ENCODE data around the gene LYVE1. TPM values are rescaled to one million over a fixed set of nuclear protein-coding genes. Genes with fewer than 3 reads are reported as not detected.

LYVE1 gene
- total and polyA plus RNA-seq, 5 donors from 2014 or later, result not detected

- no peaks in the 10 kb centered on the region for H3K4me1 Mint-ChIP-seq
- ATAC-seq (ENCODE audit: low read depth in 2 of 2) (no peak), DNase-seq (no peak)
- H3K27me3 Mint-ChIP-seq, result peaks cover 21% of the 10 kb centered on the region
- H3K4me3 ChIP-seq (ENCODE audit: low read depth, low read length), result no peak overlapping the region
- no peak overlapping the region for H3K27ac ChIP-seq (ENCODE audit: insufficient read depth, low read length, poor library complexity, severe bottlenecking)
- peaks cover 7% of the 10 kb centered on the region for H3K27me3 ChIP-seq (ENCODE audit: control insufficient read depth, insufficient read depth, low read length)
- no peaks in the 10 kb centered on the region for H3K36me3 ChIP-seq (ENCODE audit: control insufficient read depth, insufficient read depth, low read length)
- no peak overlapping the region for H3K27ac Mint-ChIP-seq
- peaks cover 0 to 5% (median 2%) of the 10 kb centered on the region in 7 donors for H3K9me3 Mint-ChIP-seq
- H3K9me3 ChIP-seq (ENCODE audit: control insufficient read depth in 2 of 2, low read length in 2 of 2), result peaks cover 0 to 4% of the 10 kb centered on the region in 2 experiments
- H3K4me1 ChIP-seq (ENCODE audit: control insufficient read depth, insufficient read depth, low read length, poor library complexity, severe bottlenecking), result no peaks in the 10 kb centered on the region
- H3K36me3 Mint-ChIP-seq, result no peaks in the 10 kb centered on the region
- H3K4me3 Mint-ChIP-seq, result no peak overlapping the region
These were observed 17.8 kb downstream of the LYVE1 start for GRCh38 chr11:10550503-10551289.

GRCh38 chr11:10544491-10545465 lies 23.7 kb downstream of the LYVE1 start:
- Histone ChIP-seq H3K27me3 (ENCODE audit: control insufficient read depth, insufficient read depth, low read length) (peaks cover 4% of the 10 kb centered on the region), H3K36me3 (ENCODE audit: control insufficient read depth, insufficient read depth, low read length) (no peaks in the 10 kb centered on the region), H3K9me3 (ENCODE audit: control insufficient read depth in 2 of 2, low read length in 2 of 2) (no peaks in the 10 kb centered on the region), H3K4me1 (ENCODE audit: control insufficient read depth, insufficient read depth, low read length, poor library complexity, severe bottlenecking) (peaks cover 12% of the 10 kb centered on the region), H3K27ac (ENCODE audit: insufficient read depth, low read length, poor library complexity, severe bottlenecking) (no peak overlapping the region), H3K4me3 (ENCODE audit: low read depth, low read length) (no peak overlapping the region)
- no peak for DNase-seq
- Mint-ChIP-seq H3K9me3 (peaks cover 0 to 3% (median 0%) of the 10 kb centered on the region in 7 donors), H3K4me1 (peaks cover 5 to 15% (median 14%) of the 10 kb centered on the region in 4 donors), H3K4me3 (no peak overlapping the region), H3K36me3 (no peaks in the 10 kb centered on the region), H3K27me3 (peaks cover 13% of the 10 kb centered on the region), H3K27ac (no peak overlapping the region)
- ATAC-seq (ENCODE audit: low read depth in 2 of 2), result no peak

GRCh38 chr11:10543782-10544181 lies 24.7 kb downstream of the LYVE1 start:
- ATAC-seq (ENCODE audit: low read depth in 2 of 2) (no peak), DNase-seq (no peak)
- H3K4me3 ChIP-seq (ENCODE audit: low read depth, low read length), result no peak overlapping the region
- H3K36me3 ChIP-seq (ENCODE audit: control insufficient read depth, insufficient read depth, low read length), result no peaks in the 10 kb centered on the region
- no peaks in the 10 kb centered on the region for H3K36me3 Mint-ChIP-seq
- no peaks in the 10 kb centered on the region for H3K9me3 ChIP-seq (ENCODE audit: control insufficient read depth in 2 of 2, low read length in 2 of 2)
- H3K27ac Mint-ChIP-seq, result no peak overlapping the region
- no peaks in the 10 kb centered on the region for H3K27me3 ChIP-seq (ENCODE audit: control insufficient read depth, insufficient read depth, low read length)
- H3K27ac ChIP-seq (ENCODE audit: insufficient read depth, low read length, poor library complexity, severe bottlenecking), result no peak overlapping the region
- peaks cover 7 to 22% (median 20%) of the 10 kb centered on the region in 4 donors for H3K4me1 Mint-ChIP-seq
- H3K4me1 ChIP-seq (ENCODE audit: control insufficient read depth, insufficient read depth, low read length, poor library complexity, severe bottlenecking), result peaks cover 14% of the 10 kb centered on the region
- peaks cover 13% of the 10 kb centered on the region for H3K27me3 Mint-ChIP-seq
- H3K9me3 Mint-ChIP-seq, result peaks cover 0 to 3% (median 0%) of the 10 kb centered on the region in 7 donors
- H3K4me3 Mint-ChIP-seq, result no peak overlapping the region

GRCh38 chr11:10542776-10543175 lies 25.7 kb downstream of the LYVE1 start:
- peaks cover 14% of the 10 kb centered on the region for H3K4me1 ChIP-seq (ENCODE audit: control insufficient read depth, insufficient read depth, low read length, poor library complexity, severe bottlenecking)
- no peaks in the 10 kb centered on the region for H3K9me3 ChIP-seq (ENCODE audit: control insufficient read depth in 2 of 2, low read length in 2 of 2)
- Mint-ChIP-seq H3K9me3 (peaks cover 0 to 2% (median 0%) of the 10 kb centered on the region in 7 donors), H3K36me3 (no peaks in the 10 kb centered on the region), H3K27ac (no peak overlapping the region), H3K27me3 (peaks cover 7% of the 10 kb centered on the region), H3K4me3 (peak overlapping the region in 1 of 4 donors; percentile 54), H3K4me1 (peaks cover 9 to 27% (median 22%) of the 10 kb centered on the region in 4 donors)
- no peak for DNase-seq
- H3K27ac ChIP-seq (ENCODE audit: insufficient read depth, low read length, poor library complexity, severe bottlenecking), result no peak overlapping the region
- no peaks in the 10 kb centered on the region for H3K36me3 ChIP-seq (ENCODE audit: control insufficient read depth, insufficient read depth, low read length)
- H3K27me3 ChIP-seq (ENCODE audit: control insufficient read depth, insufficient read depth, low read length), result no peaks in the 10 kb centered on the region
- H3K4me3 ChIP-seq (ENCODE audit: low read depth, low read length), result no peak overlapping the region
- ATAC-seq (ENCODE audit: low read depth in 2 of 2), result no peak

- no peak for DNase-seq
- peak overlapping the region; percentile 85 to 97 (median 91) for H3K4me3 Mint-ChIP-seq
These were observed 26.9 kb downstream of the LYVE1 start for GRCh38 chr11:10541561-10541930.

GRCh38 chr11:10540915-10541560 lies 27.4 kb downstream of the LYVE1 start, which contains the start of gene RNF141:
Gene RNF141, minus strand, starts transcription at chr11:10541187. Its CDS starts 7,029 bp downstream, at chr11:10534158.
- no peaks in the 10 kb centered on the region for H3K36me3 ChIP-seq (ENCODE audit: control insufficient read depth, insufficient read depth, low read length)
- H3K4me3 ChIP-seq (ENCODE audit: low read depth, low read length), result peak within 1 kb of the TSS; percentile 83
- H3K27me3 ChIP-seq (ENCODE audit: control insufficient read depth, insufficient read depth, low read length), result no peaks in the 10 kb centered on the region
- peak within 1 kb of the TSS in 2 of 3 donors; percentile 91 to 94 for H3K27ac Mint-ChIP-seq
- peak; percentile 98 for ATAC-seq (ENCODE audit: low read depth in 2 of 2)
- H3K27ac ChIP-seq (ENCODE audit: insufficient read depth, low read length, poor library complexity, severe bottlenecking), result peak within 1 kb of the TSS; percentile 76
- peak; percentile 89 to 94 (median 93) for DNase-seq
- H3K9me3 Mint-ChIP-seq, result peaks cover 0 to 2% (median 0%) of the 10 kb centered on the region in 7 donors
- H3K27me3 Mint-ChIP-seq, result peaks cover 7% of the 10 kb centered on the region
- H3K4me1 ChIP-seq (ENCODE audit: control insufficient read depth, insufficient read depth, low read length, poor library complexity, severe bottlenecking), result peaks cover 14% of the 10 kb centered on the region
- H3K36me3 Mint-ChIP-seq, result no peaks in the 10 kb centered on the region
- no peaks in the 10 kb centered on the region for H3K9me3 ChIP-seq (ENCODE audit: control insufficient read depth in 2 of 2, low read length in 2 of 2)
- H3K4me1 Mint-ChIP-seq, result peaks cover 15 to 34% (median 23%) of the 10 kb centered on the region in 4 donors
- peak within 1 kb of the TSS; percentile 85 to 97 (median 91) for H3K4me3 Mint-ChIP-seq

More at GRCh38 chr11:10541561-10541930, 26.9 kb downstream of the LYVE1 start:
- Mint-ChIP-seq H3K36me3 (no peaks in the 10 kb centered on the region), H3K9me3 (peaks cover 0 to 2% (median 0%) of the 10 kb centered on the region in 7 donors), H3K4me1 (peaks cover 11 to 31% (median 23%) of the 10 kb centered on the region in 4 donors), H3K27ac (peak overlapping the region in 2 of 3 donors; percentile 91 to 94), H3K27me3 (peaks cover 7% of the 10 kb centered on the region)
- Histone ChIP-seq H3K27me3 (ENCODE audit: control insufficient read depth, insufficient read depth, low read length) (no peaks in the 10 kb centered on the region), H3K9me3 (ENCODE audit: control insufficient read depth in 2 of 2, low read length in 2 of 2) (no peaks in the 10 kb centered on the region), H3K27ac (ENCODE audit: insufficient read depth, low read length, poor library complexity, severe bottlenecking) (peak overlapping the region; percentile 76), H3K36me3 (ENCODE audit: control insufficient read depth, insufficient read depth, low read length) (no peaks in the 10 kb centered on the region), H3K4me3 (ENCODE audit: low read depth, low read length) (peak overlapping the region; percentile 51), H3K4me1 (ENCODE audit: control insufficient read depth, insufficient read depth, low read length, poor library complexity, severe bottlenecking) (peaks cover 14% of the 10 kb centered on the region)
- no peak for ATAC-seq (ENCODE audit: low read depth in 2 of 2)

GRCh38 chr11:10540546-10540914 lies 27.9 kb downstream of the LYVE1 start:
- peak overlapping the region; percentile 83 for H3K4me3 ChIP-seq (ENCODE audit: low read depth, low read length)
- DNase-seq (no peak), ATAC-seq (ENCODE audit: low read depth in 2 of 2) (no peak)
- H3K36me3 ChIP-seq (ENCODE audit: control insufficient read depth, insufficient read depth, low read length), result no peaks in the 10 kb centered on the region
- H3K36me3 Mint-ChIP-seq, result no peaks in the 10 kb centered on the region
- H3K4me1 Mint-ChIP-seq, result peaks cover 17 to 36% (median 23%) of the 10 kb centered on the region in 4 donors
- H3K9me3 ChIP-seq (ENCODE audit: control insufficient read depth in 2 of 2, low read length in 2 of 2), result no peaks in the 10 kb centered on the region
- peaks cover 7% of the 10 kb centered on the region for H3K27me3 Mint-ChIP-seq
- no peaks in the 10 kb centered on the region for H3K27me3 ChIP-seq (ENCODE audit: control insufficient read depth, insufficient read depth, low read length)
- H3K9me3 Mint-ChIP-seq, result peaks cover 0 to 4% (median 0%) of the 10 kb centered on the region in 7 donors
- H3K4me1 ChIP-seq (ENCODE audit: control insufficient read depth, insufficient read depth, low read length, poor library complexity, severe bottlenecking), result peaks cover 14% of the 10 kb centered on the region
- peak overlapping the region; percentile 85 to 97 (median 91) for H3K4me3 Mint-ChIP-seq
- H3K27ac Mint-ChIP-seq, result peak overlapping the region in 2 of 3 donors; percentile 91 to 94
- peak overlapping the region; percentile 76 for H3K27ac ChIP-seq (ENCODE audit: insufficient read depth, low read length, poor library complexity, severe bottlenecking)

Measured in CD4-positive, CD25-positive, alpha-beta regulatory T cell (primary cell).